HepG2 (cell line): ENCODE measurements around the gene PTPRN. TPM values are rescaled to one million over a fixed set of nuclear protein-coding genes. Genes with fewer than 3 reads are reported as not detected.
A peak's percentile ranks its signal among the peaks of the same experiment; 100 is the strongest.

Source experiments
- CBX1 ChIP-seq: IDR thresholded peaks from one replicate; pipeline ENCODE4 v1.6.1; 2016; ENCODE audit warnings: antibody characterized with exemption, low read depth
- GATAD2A ChIP-seq: IDR thresholded peaks from 2 replicates; pipeline ENCODE4 v1.6.1; 2016
- KMT2B ChIP-seq: IDR thresholded peaks from 2 replicates; pipeline ENCODE4 v1.6.1; 2016; ENCODE audit warnings: missing genetic modification reagents, missing compliant biosample characterization
- MXD4 ChIP-seq: IDR thresholded peaks from 2 replicates; pipeline ENCODE4 v1.6.1; 2016; ENCODE audit warnings: mild to moderate bottlenecking, missing biosample characterization, missing genetic modification reagents
- NBN ChIP-seq: fragments of 450-650 bp; conservative IDR thresholded peaks from 2 replicates; pipeline ENCODE4 v1.6.1; 2017
- PHF8 ChIP-seq: sonication (generic); formaldehyde crosslinking; IDR thresholded peaks from 2 replicates; pipeline ENCODE4 v1.5.0; 2020; ENCODE audit warnings: missing genetic modification reagents
- POLR2G ChIP-seq: fragments of 200-400 bp; formaldehyde crosslinking; IDR thresholded peaks from 2 replicates; pipeline ENCODE4 v1.6.1; 2018; ENCODE audit warnings: mild to moderate bottlenecking, low read depth, low read length, moderate library complexity
- RNF2 ChIP-seq: fragments of 450-650 bp; conservative IDR thresholded peaks from 2 replicates; pipeline ENCODE4 v1.6.1; 2016; ENCODE audit warnings: low read depth
- SAFB2 ChIP-seq: sonication (generic); formaldehyde crosslinking; IDR thresholded peaks from 2 replicates; pipeline ENCODE4 v1.5.1; 2020; ENCODE audit warnings: missing genetic modification reagents, low read depth, mild to moderate bottlenecking, borderline replicate concordance
- SP4 ChIP-seq: sonication (generic); formaldehyde crosslinking; IDR thresholded peaks from 2 replicates; pipeline ENCODE4 v1.8.1; 2023; ENCODE audit warnings: mild to moderate bottlenecking, missing genetic modification reagents
- TARDBP ChIP-seq: sonication (generic); formaldehyde crosslinking; IDR thresholded peaks from 2 replicates; pipeline ENCODE4 v1.8.0; 2022; ENCODE audit warnings: mild to moderate bottlenecking, missing genetic modification reagents
- TERF1 ChIP-seq: sonication (generic); formaldehyde crosslinking; IDR thresholded peaks from 2 replicates; pipeline ENCODE4 v1.8.0; 2022; ENCODE audit warnings: mild to moderate bottlenecking, missing genetic modification reagents, moderate library complexity
- ZBTB1 ChIP-seq: sonication (generic); formaldehyde crosslinking; IDR thresholded peaks from 2 replicates; pipeline ENCODE4 v1.4.0; 2020; ENCODE audit warnings: missing genetic modification reagents, borderline replicate concordance
- ZBTB14 ChIP-seq: sonication (generic); formaldehyde crosslinking; IDR thresholded peaks from 2 replicates; pipeline ENCODE4 v1.4.0; 2020; ENCODE audit warnings: missing genetic modification reagents
- ZBTB20 ChIP-seq: sonication (generic); formaldehyde crosslinking; IDR thresholded peaks from 2 replicates; pipeline ENCODE4 v1.8.1; 2023; ENCODE audit warnings: missing genetic modification reagents, low read depth, mild to moderate bottlenecking, borderline replicate concordance
- ZFX ChIP-seq: sonication (generic); formaldehyde crosslinking; IDR thresholded peaks from 2 replicates; pipeline ENCODE4 v1.4.0; 2020; ENCODE audit warnings: mild to moderate bottlenecking, low read depth, missing genetic modification reagents, moderate library complexity
- ZNF18 ChIP-seq: sonication (generic); formaldehyde crosslinking; IDR thresholded peaks from 2 replicates; pipeline ENCODE4 v1.8.0; 2022; ENCODE audit warnings: mild to moderate bottlenecking, missing genetic modification reagents; ENCODE audit not compliant: insufficient replicate concordance
- ZNF33A ChIP-seq: sonication (generic); formaldehyde crosslinking; IDR thresholded peaks from 2 replicates; pipeline ENCODE4 v1.5.1; 2020; ENCODE audit warnings: missing genetic modification reagents, mild to moderate bottlenecking, moderate library complexity, borderline replicate concordance
- ZNF646 ChIP-seq: sonication (generic); formaldehyde crosslinking; IDR thresholded peaks from 2 replicates; pipeline ENCODE4 v1.9.0; 2021; ENCODE audit warnings: mild to moderate bottlenecking, missing genetic modification reagents
- ZNF746 ChIP-seq: sonication (generic); formaldehyde crosslinking; IDR thresholded peaks from 2 replicates; pipeline ENCODE4 v1.8.0; 2022; ENCODE audit warnings: mild to moderate bottlenecking, missing genetic modification reagents
- ZNF768 ChIP-seq: sonication (generic); formaldehyde crosslinking; IDR thresholded peaks from 2 replicates; pipeline ENCODE4 v1.4.0; 2020; ENCODE audit warnings: missing genetic modification reagents
- polyA plus RNA-seq, 8 experiments: library from polyadenylated mRNA; depleted of rRNA in 3 of 8; stranded (reverse) in 7 of 8; unstranded in 1 of 8; fragments of >200 nt; fragmentation: Illumina TruSeq in 4 of 8; extraction: Trizol in 4 of 8; gene quantifications; 2 replicates each; pipeline versions ENCODE4 v1.2.1 to v1.2.3, GENCODE V29; 2011 to 2016; ENCODE audit warnings: low read depth in 4 of 8, missing spikeins in 1 of 8, mixed read lengths in 1 of 8; ENCODE audit not compliant: insufficient read depth in 1 of 8
- total RNA-seq, 5 experiments: library from RNA; depleted of rRNA; stranded (reverse); fragments of >200 nt; fragmentation: Illumina TruSeq; extraction: Trizol; gene quantifications; 2 replicates each; pipeline ENCODE4 v1.2.3, GENCODE V29; 2016; ENCODE audit warnings: low read depth in 1 of 5

PTPRN gene
- total and polyA plus RNA-seq, 2 of the 13 experiments (the other 11 are each of a cell fraction or from before 2014, with no cell fraction given) = 0.26 TPM; not detected in 1

DNA sequence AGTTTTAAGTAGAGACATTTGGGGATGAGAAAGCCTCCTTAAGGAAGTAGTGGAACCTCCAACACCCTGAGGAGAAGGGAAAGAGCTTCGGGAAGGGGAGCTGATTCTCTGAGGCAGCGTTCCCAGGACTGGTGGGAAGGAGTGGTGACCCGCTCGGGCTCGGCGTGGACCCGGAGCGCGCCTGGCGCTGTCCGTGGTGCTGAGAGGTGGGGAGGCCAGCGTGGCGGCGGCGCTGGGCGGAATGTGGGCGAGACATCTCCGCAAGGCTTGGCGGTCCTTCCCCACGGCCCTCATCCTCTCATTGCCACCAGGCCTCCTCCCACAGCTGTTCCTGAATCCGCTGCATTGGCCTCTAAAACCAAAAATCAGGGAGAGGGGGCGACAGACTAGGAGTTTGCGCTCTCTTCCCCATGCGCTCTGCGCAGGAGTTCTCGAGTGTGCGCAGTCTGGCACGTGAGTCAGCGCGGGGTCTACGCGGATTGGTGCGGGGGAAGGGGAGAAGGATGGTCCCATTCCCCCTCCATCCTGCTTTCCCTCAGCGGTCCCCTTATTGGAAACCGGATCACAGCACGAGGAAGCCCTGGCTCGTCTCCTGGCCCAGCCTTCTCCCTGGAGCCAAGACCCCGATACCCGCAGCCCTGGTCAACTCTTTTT is 22.5 kb upstream of the PTPRN start (continued):
- TF ChIP-seq ZNF646 (CRISPR knock-in tag) = no peak
- peak; percentile 79; the same call in 1 of the 2 replicates for TF ChIP-seq KMT2B (CRISPR knock-in tag)
- no peak for TF ChIP-seq TARDBP (CRISPR knock-in tag)
- peak; percentile 86; the same call in 1 of the 2 replicates for TF ChIP-seq ZBTB20 (CRISPR knock-in tag)
- peak; percentile 67 for TF ChIP-seq SP4 (CRISPR knock-in tag)
- TF ChIP-seq MXD4 (CRISPR knock-in tag) = peak; percentile 84; the same call in 1 of the 2 replicates
- no peak for TF ChIP-seq PHF8
- TF ChIP-seq SAFB2 = no peak
- TF ChIP-seq ZNF746 = peak; percentile 63; the same call in 1 of the 2 replicates
- peak; percentile 82 for TF ChIP-seq ZBTB14 (CRISPR knock-in tag)
- no peak for TF ChIP-seq NBN
- TF ChIP-seq ZBTB1 (CRISPR knock-in tag) = no peak; the same call in 1 of the 2 replicates
- peak; percentile 30 for TF ChIP-seq CBX1
- no peak for TF ChIP-seq POLR2G
- peak; percentile 82; the same call in 1 of the 2 replicates for TF ChIP-seq TERF1 (CRISPR knock-in tag)
- TF ChIP-seq ZNF18 (CRISPR knock-in tag) = peak; percentile 59
- TF ChIP-seq GATAD2A (CRISPR knock-in tag) = no peak
- peak; percentile 83 for TF ChIP-seq ZNF768 (CRISPR knock-in tag)
- TF ChIP-seq ZFX = no peak
- TF ChIP-seq ZNF33A (CRISPR knock-in tag) = no peak
- no peak for TF ChIP-seq RNF2
